HG02759 (cell line): ENCODE results near the gene ADGRE3.
A peak's percentile ranks its signal among the peaks of the same experiment; 100 is the strongest.

Experiments used
- ATAC-seq: cut with Tn5 transposase; IDR thresholded peaks from one replicate; pipeline ENCODE4 v1.9.1; 2021; ENCODE audit warnings: mild to moderate bottlenecking, moderate library complexity; ENCODE audit not compliant: unreplicated experiment

ADGRE3 gene, protein sequence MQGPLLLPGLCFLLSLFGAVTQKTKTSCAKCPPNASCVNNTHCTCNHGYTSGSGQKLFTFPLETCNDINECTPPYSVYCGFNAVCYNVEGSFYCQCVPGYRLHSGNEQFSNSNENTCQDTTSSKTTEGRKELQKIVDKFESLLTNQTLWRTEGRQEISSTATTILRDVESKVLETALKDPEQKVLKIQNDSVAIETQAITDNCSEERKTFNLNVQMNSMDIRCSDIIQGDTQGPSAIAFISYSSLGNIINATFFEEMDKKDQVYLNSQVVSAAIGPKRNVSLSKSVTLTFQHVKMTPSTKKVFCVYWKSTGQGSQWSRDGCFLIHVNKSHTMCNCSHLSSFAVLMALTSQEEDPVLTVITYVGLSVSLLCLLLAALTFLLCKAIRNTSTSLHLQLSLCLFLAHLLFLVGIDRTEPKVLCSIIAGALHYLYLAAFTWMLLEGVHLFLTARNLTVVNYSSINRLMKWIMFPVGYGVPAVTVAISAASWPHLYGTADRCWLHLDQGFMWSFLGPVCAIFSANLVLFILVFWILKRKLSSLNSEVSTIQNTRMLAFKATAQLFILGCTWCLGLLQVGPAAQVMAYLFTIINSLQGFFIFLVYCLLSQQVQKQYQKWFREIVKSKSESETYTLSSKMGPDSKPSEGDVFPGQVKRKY

DNA sequence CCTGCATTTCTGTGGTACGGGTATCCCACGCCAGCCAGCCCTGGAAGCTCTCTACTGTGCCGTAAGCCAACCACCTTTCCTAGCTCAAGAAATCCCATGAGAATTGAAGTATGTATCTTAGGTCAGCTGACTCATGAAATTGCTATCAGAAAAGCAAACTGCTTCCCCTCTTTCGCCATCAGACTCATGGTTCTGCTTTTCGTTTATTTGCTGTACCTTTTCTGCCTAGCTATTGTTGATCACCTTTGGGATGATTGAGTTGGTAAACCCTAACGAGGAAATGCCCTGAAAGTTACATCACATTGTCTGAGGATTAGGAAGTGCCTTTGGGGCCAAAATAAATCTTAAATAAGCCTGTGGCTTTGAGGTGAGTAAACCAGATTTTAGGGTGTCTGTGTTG lies at the start of gene ADGRE3:
ADGRE3 (minus strand) TSS at position 81 of the 400 bp plus-strand sequence; CDS start at position 7, 74 bp downstream.
- no peak for ATAC-seq

DNA sequence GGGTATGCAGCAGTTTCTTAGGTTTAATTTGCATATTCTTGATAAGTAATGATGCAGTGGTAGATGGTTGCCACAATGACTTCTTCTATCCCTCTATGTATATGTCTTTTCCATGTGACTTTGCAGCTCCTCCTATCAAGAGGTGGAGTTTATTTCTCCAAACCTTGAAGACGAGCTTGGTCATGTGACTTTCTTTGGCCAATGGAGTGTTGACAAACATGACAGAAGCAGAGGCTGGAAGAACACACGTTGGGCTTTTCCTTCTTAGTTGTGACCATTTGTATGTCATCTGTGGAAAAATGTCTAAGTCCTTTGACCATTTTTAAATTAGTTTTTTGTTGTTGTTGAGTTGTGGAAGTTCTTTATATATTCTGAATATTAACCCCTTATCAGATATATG lies 47.5 kb upstream of the ADGRE3 start:
- ATAC-seq, result no peak

DNA sequence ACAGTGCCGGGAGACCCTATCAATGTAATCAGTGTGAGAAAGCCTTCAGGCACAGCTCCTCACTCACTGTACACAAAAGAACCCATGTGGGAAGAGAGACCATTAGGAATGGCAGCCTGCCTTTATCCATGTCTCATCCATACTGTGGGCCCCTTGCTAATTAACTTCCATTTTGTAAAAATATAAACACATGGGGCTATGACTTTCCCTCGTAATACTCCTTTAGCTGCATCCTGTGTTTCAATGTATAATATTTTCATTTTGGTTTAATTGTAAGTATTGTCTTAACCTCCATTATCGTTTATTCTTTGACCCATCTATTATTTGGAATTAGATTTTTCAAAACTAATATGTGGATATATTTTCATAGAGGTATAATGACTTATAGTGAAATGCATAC lies 44.5 kb upstream of the ADGRE3 start:
- no peak for ATAC-seq

DNA sequence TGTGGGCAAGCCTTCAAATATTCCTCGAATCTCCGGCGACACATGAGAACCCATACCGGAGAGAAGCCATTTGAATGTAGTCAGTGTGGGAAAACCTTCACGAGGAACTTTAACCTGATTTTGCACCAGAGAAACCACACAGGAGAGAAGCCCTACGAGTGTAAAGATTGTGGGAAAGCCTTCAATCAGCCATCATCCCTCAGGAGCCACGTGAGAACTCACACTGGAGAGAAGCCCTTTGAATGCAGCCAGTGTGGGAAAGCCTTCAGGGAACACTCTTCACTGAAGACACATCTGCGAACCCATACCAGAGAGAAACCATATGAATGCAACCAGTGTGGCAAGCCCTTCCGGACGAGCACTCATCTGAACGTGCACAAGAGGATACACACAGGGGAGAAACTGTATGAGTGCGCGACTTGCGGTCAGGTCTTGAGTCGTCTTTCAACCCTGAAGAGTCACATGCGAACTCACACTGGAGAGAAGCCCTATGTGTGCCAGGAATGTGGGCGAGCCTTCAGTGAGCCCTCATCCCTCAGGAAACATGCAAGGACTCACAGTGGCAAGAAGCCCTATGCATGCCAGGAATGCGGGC lies 44.0 kb upstream of the ADGRE3 start:
- no peak for ATAC-seq

DNA sequence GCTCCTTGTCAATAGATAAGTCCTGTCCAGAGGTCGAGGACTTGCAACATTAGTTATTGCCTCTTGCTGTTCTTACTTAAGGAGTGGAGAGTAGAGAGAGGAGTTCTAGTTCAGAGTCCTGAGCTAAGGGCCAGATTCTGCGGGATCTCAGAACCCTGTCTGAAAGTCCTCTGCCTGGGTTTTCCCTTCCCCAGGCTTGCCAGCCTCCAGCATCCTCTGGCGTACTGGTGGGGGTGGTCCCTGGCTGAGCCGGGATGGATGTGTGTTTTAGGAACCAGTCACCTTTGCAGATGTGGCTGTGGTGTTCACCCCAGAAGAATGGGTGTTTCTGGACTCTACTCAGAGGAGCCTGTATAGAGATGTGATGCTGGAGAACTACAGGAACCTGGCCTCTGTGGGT lies 41.2 kb upstream of the ADGRE3 start:
- no peak for ATAC-seq

DNA sequence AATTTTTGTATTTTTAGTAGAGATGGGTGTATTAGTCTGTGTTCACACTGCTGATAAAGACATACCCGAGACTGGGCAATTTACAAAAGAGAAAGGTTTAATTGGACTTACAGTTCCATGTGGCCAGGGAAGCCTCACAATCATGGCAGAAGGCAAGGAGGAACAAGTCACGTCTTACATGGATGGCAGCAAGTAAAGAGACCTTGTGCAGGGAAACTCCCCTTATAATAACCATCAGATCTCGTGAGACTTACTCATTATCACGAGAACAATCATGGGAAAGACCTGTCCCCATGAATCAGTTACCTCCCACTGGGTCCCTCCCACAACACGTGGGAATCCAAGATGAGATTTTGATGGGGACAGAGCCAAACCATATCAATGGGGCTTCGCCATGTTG lies 29.8 kb upstream of the ADGRE3 start:
- no peak for ATAC-seq

DNA sequence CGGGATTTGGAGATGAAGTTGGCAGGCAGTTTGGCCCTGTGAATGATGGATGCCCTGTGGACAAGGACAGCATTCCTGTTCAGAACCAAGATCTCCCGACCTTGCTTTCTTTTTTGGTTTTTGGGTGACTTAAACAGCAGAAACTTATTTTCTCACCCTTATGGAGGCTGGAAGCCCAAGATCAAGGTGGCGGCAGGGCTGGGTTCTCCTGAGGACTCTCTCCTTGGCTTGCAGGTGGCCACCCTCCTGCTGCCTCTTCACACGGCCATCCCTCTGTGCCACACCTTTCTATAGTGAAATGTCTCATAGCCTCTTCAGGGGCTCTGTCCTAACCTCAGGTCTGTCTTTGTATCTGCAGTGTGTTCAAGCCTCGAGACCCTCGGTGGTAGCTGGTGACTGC lies 29.2 kb upstream of the ADGRE3 start:
- no peak for ATAC-seq

DNA sequence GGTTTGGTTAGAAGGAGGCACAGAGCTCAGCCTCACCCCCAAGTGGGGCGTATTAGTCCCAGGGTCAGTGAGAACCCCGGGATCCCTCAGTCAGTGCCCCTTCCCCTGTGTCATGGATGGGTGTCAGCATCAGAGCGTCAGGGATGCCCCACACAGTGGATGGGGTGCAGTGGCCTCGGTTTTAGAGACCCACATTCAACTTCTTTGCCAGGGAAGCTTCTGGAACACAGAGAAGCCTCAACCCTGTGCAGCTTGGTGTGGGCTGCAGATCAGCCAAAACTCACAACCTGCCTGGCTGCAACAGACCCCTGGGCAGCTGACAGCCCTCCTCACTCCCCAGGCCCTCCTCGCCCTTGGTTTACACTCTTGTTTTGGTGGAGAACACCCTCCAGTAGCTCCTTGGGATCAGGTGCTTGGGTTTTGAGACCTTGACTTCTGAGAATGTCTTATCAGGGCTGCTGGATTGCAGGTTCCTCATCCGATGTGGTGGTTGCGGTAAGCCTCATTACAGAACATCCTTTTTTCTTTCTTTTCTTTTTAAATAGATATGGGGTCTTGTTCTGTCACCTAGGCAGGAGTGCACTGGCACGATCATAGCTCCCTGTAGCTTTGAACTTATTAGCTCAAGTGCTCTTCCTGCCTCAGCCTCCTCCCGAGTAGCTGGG lies 26.2 kb upstream of the ADGRE3 start:
- no peak for ATAC-seq

DNA sequence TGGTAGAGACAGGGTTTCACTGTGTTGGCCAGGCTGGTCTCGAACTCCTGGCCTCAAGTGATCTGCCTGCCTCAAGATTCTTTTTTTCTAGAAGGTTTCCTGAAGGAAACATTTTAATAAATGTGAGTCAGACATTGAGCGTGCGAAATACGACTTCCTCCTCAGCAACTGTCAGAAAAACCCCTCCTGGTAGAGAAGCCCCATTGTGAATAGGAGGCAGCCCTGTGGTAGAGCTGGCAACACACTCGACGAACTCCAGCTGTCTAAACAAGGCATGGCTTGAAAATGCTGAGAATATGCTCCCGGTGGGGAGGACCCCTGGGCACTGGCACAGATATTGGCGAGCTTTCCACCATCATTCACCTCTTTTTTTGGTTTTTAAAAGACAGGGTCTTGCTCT lies 25.0 kb upstream of the ADGRE3 start:
- ATAC-seq, result no peak

DNA sequence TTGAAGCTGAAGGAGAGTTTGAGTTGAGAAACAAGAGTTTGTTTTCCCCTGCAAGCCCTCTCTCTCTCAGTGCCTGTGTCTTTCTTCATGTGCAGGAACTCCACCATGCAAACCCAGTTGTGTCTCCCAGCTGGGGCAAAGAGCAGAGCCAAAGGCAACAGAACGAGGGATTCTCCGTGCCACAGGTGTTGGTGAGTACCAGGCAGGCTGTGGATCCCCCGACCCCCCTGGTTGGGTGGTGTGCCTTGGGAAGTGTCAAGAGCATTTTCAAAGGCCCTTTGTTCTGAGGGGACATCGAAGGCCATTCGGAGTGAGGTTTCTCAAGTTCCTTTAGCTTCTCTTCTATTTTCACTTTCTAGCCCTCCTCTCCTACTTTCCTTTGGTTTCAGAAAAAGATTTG lies 20.8 kb upstream of the ADGRE3 start:
- ATAC-seq, result no peak

DNA sequence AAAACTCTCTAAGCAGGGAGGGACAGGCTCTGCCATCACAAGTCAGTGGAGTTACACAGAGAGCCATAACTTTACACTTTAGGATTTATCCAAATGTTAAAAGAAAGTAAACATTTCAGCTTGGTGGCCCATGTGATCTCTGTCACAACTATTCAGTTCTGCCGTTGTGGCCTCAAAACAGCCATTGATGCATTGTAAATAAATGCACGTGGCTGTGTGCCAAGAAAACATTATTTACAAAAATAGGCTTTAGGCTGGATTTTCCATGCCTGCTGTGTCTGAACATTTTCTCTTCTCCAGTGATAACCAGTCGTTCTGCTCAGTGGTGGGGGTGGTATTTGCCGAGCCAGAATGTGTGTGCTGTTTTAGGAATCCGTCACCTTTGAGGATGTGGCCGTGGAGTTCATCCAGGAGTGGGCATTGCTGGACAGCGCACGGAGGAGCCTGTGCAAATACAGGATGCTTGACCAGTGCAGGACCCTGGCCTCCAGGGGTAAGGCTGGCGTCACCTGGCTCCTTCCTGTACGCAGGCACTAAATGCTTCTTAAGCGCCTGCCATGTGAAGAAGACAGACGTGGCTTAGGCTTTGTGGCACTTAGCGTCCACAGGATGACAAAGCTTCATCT lies 20.1 kb upstream of the ADGRE3 start:
- no peak for ATAC-seq

DNA sequence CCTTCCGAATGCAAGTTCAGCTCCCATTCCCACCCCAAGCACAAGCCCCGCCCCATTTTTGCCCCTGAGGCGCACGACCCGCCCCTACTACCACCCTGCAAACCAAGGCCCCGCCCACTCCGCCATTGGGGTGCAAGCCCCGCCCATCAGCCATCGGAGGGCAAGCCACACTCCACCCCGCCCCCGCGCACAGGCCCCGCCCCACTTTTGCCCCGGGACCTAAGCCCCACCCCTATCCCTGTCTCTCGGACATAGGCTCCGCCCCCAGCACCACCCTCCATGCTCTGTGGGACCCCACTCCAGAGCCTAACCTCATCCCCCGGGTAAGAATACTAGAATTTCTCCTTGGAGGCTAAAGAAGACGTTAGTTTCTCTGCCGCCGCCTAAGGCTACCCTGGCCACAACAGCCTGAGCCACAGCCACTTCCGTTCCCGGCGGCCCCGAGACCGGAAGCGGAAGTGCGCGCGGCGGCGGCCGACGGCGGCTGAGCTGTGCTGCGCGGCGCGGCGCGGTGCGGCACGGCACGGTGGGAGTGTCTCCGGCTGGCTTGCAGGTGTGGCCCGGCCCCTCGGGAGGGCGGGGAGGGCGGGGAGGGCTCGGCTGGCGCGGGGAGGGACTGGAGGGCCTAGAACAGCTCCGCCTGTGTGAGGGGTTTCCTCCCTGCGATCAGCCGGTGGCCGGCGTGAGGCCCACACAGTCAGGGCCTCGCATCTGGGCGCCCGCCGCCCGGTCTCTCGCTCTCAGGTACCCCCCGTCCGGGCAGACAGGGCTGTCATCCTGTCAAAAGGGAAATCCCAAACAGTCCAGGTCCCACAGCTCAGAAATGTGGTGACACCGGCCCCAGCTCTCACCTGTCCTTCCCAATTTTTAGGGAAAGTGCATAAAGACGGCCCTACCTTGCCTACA lies 15.2 kb upstream of the ADGRE3 start, which contains the start of gene ZNF333:
ZNF333 (plus strand) TSS at position 451 of the 906 bp plus-strand sequence. CDS start 3,444 bp downstream, outside the sequence.
- ATAC-seq, result peak; percentile 94

DNA sequence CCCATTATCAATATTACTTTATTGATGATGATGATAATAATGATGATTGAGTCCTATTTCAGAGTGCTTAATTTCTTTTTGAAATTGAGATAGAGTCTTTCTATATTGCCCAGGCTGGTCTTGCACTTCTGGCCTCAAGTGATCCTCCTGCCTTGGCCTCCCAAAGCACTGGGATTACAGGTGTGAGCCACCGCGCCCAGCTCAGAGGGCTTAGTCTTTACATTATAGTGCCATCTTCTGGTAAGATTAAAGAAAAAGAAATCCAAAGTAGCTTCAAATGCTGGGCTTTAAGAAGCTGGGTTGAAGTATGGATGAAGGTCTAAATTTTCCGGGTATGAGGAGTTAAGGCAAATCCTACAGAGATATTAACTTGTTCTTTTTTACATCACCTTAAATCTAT lies 11.8 kb upstream of the ADGRE3 start:
- ATAC-seq, result no peak

DNA sequence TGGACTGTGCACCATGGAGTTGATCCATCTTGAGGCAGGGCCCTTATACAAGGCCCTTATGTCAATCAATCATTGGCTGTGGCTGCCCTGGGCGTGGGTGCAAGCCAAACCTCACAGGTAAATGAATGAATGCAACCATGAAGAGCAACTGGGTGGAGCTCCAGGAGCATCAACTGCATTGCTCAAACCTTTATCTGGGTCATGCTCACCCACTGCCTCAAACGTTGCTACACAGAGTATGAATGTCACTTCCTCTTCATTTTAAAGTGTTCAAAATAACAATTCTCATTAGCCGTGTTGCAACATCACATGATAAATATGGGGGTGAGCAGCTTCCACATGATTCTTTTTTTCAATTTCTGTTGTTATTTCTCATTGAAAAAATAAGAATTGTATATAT lies 8.8 kb upstream of the ADGRE3 start:
- no peak for ATAC-seq

DNA sequence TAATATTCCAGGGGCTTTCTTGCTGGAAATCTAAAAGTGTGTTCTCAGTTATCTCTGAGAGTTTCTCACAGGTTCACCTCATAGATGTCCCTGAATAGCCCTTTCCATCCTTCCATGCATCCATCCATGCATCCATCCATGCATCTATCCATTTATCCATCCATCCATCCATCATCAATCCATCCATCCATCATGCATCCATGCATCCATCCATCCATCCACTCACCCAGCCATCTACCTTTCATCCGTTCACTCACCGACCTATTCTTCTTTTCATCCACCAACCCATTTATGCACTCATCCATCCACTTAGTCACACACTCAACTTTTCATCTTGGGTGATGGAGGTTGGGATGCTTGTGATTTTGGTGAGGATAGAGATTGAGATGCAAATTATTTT lies 7.4 kb upstream of the ADGRE3 start:
- no peak for ATAC-seq

DNA sequence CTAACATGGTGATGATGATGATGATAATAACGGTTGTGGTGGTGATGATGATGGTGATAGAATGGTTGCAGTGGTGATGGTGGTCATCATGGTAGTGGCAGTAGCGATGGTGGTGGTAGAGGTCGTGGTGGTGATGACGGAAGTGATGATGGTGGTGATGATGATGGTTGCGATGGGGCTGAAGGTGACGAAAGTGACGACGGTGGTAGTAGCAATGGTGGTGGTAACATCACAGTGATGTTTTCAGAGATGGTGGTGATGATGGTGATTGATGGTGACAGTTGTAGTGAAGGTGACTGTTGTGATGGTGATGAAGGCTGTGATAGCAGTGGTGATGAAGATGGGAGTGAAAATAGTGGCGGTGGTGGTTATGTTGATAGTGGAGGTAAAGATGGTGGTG lies 3.6 kb upstream of the ADGRE3 start:
- ATAC-seq, result no peak

DNA sequence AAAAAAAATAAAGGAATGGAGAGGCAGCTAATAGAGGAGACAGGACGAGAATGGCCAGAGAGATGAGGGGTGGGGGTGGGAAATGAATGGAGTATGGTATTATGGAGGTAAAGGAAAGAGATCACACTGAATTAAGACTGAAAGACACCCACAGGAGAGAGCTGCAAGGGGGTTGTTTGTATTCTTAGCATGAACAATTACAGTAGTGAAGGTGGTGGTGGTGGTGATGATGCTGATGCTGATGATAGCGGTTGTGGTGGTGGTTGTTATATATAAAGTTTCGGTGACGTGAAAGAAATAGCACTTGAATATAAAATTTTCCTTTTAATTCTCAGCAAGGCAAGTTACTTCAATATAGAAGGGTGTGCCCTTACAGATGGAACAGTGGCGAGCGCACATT lies 2.8 kb upstream of the ADGRE3 start:
- ATAC-seq, result no peak

DNA sequence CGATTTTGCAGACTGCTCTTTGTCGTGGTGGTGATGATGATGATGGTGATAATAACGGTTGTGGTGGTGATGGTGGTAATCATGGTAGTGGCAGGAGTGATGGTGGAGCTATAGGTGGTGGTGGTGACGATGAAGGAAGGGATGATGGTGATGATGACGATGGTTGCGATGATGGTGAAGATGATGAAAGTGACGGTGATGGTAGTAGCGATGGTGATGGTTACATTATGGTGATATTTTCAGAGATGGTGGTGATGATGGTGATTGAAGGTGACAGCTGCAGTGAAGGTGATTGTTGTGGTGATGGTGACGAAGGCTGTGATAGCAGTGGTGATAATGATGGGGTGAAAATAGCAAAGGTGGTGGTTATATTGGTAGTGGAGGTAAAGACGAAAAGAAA lies 2.1 kb upstream of the ADGRE3 start:
- no peak for ATAC-seq

DNA sequence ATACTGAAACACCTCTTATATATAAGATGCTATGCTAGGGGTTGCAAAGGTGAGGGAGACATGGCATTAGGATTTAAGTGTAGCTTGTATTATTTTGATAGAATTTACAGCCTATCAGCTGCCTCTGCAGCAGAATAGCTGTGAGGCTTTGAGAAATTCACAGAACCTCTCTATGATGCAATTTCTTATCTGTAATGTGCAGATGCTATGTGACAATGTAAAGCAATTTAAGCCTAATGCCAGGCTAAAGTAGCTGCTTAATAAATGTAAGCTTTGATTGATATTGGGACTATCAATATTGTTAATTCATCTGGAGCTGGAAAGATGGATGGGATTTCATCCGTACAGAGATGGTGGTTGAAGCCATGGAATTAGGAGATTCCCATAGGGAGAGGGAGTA lies 1.6 kb downstream of the ADGRE3 start:
- no peak for ATAC-seq
